Measurements from ENCODE around the gene DGUOK. TPM values are rescaled to one million over a fixed set of nuclear protein-coding genes. Genes with fewer than 3 reads are reported as not detected.

Gene DGUOK
- total RNA-seq, 4 donors from 2014 or later: 10.2 to 25.2 (median 20.3) TPM

- no peaks in the 10 kb centered on the region for H3K4me1 ChIP-seq
- in situ Hi-C loops (cut with MboI; ENCODE audit: low sequenced_read_pairs in 4 of 4) (no loop called here), intact Hi-C loops (cut with DNase I; ENCODE audit: low total_unique reads) (no loop called here)
- H3K27me3 ChIP-seq: peaks cover 3 to 12% (median 4%) of the 10 kb centered on the region in 3 donors
- H3K36me3 ChIP-seq: no peaks in the 10 kb centered on the region
- no peaks in the 10 kb centered on the region for H3K9me3 ChIP-seq
- TF ChIP-seq, protein P1, sequence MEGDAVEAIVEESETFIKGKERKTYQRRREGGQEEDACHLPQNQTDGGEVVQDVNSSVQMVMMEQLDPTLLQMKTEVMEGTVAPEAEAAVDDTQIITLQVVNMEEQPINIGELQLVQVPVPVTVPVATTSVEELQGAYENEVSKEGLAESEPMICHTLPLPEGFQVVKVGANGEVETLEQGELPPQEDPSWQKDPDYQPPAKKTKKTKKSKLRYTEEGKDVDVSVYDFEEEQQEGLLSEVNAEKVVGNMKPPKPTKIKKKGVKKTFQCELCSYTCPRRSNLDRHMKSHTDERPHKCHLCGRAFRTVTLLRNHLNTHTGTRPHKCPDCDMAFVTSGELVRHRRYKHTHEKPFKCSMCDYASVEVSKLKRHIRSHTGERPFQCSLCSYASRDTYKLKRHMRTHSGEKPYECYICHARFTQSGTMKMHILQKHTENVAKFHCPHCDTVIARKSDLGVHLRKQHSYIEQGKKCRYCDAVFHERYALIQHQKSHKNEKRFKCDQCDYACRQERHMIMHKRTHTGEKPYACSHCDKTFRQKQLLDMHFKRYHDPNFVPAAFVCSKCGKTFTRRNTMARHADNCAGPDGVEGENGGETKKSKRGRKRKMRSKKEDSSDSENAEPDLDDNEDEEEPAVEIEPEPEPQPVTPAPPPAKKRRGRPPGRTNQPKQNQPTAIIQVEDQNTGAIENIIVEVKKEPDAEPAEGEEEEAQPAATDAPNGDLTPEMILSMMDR (IDR thresholded peaks at IDR 0.05 in 4 of 5, conservative IDR thresholded peaks at IDR 0.05 in 1 of 5): no peak
- no peak for TF ChIP-seq POLR2A (IDR thresholded peaks at IDR 0.05)
- H3K27ac ChIP-seq: no peak overlapping the region
- ATAC-seq: no peak
- H3K4me3 ChIP-seq: no peak overlapping the region
- no peak for DNase-seq
These were observed 11.2 kb upstream of the DGUOK start for GRCh38 chr2:73915437-73915993.

GRCh38 chr2:73916666-73917065 is 10.0 kb upstream of the DGUOK start:
- in situ Hi-C loops (cut with MboI; ENCODE audit: low sequenced_read_pairs in 4 of 4): no loop called here
- ATAC-seq (no peak), DNase-seq (no peak)
- no peaks in the 10 kb centered on the region for H3K4me1 ChIP-seq
- no peak overlapping the region for H3K27ac ChIP-seq
- no peaks in the 10 kb centered on the region for H3K9me3 ChIP-seq
- TF ChIP-seq POLR2A (IDR thresholded peaks at IDR 0.05): no peak
- intact Hi-C loops (cut with DNase I; ENCODE audit: low total_unique reads): no loop called here
- H3K27me3 ChIP-seq: peaks cover 4 to 14% (median 12%) of the 10 kb centered on the region in 3 donors
- no peaks in the 10 kb centered on the region for H3K36me3 ChIP-seq
- no peak overlapping the region for H3K4me3 ChIP-seq

DNA sequence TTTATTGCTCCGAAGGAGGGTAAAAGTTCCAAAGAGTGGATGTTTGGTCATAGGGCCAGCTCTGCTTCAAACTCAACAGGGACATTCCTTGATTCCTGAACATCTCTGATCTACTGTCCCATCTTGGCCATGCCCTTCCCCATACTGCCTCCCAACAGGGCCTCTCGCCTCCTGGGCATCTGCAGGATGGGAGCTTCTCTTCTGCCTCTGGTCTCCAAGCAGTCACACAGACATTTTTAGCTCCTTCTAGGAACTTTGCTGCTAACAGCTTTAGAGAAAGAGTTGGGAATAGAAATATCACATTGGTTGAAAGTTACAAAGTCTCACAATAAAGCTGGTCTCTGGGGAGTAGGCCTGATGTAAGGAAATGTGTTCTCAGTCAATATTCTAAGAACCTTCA is 9.4 kb upstream of the DGUOK start:
- Histone ChIP-seq H3K27ac (no peak overlapping the region), H3K4me3 (no peak overlapping the region), H3K4me1 (no peaks in the 10 kb centered on the region), H3K36me3 (no peaks in the 10 kb centered on the region), H3K9me3 (no peaks in the 10 kb centered on the region), H3K27me3 (peaks cover 4 to 14% (median 13%) of the 10 kb centered on the region in 3 donors)
- no peak for DNase-seq
- in situ Hi-C loops (cut with MboI; ENCODE audit: low sequenced_read_pairs in 4 of 4) (no loop called here), intact Hi-C loops (cut with DNase I; ENCODE audit: low total_unique reads) (no loop called here)
- TF ChIP-seq, protein P1 (IDR thresholded peaks at IDR 0.05 in 4 of 5, conservative IDR thresholded peaks at IDR 0.05 in 1 of 5): no peak
- TF ChIP-seq POLR2A (IDR thresholded peaks at IDR 0.05): no peak
- no peak for ATAC-seq

DNA sequence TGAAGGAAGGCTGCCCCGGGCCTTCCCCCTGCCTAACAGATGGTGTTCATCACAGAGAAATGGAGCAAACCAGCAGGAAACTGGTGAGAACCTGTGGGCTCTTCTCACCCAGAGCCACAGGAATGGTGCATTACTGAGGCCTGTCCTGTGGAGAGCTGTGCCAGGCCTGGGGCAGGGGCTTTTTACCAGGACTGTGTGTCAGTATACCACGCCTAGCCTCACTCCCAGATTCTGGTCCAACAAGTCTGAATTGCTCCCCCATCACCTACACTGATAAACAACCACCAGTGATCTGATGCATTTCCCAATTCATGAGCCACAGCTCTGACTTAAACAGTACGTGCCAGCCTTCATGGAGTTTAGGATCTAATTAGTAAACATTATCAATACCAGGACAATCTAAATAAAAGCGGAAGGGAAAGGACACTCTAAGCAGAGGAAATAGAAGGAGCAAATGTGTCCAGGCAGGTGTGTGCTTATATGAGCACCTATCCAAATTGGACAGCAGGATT is 8.9 kb upstream of the DGUOK start:
- no peak for DNase-seq
- in situ Hi-C loops (cut with MboI; ENCODE audit: low sequenced_read_pairs in 4 of 4) (no loop called here), intact Hi-C loops (cut with DNase I; ENCODE audit: low total_unique reads) (no loop called here)
- Histone ChIP-seq H3K27me3 (peaks cover 4 to 14% (median 13%) of the 10 kb centered on the region in 3 donors), H3K9me3 (no peaks in the 10 kb centered on the region), H3K36me3 (no peaks in the 10 kb centered on the region), H3K27ac (no peak overlapping the region), H3K4me3 (no peak overlapping the region), H3K4me1 (no peaks in the 10 kb centered on the region)
- no peak for ATAC-seq
- no peak for TF ChIP-seq POLR2A (IDR thresholded peaks at IDR 0.05)
- TF ChIP-seq, protein P1 (IDR thresholded peaks at IDR 0.05 in 4 of 5, conservative IDR thresholded peaks at IDR 0.05 in 1 of 5): no peak

DNA sequence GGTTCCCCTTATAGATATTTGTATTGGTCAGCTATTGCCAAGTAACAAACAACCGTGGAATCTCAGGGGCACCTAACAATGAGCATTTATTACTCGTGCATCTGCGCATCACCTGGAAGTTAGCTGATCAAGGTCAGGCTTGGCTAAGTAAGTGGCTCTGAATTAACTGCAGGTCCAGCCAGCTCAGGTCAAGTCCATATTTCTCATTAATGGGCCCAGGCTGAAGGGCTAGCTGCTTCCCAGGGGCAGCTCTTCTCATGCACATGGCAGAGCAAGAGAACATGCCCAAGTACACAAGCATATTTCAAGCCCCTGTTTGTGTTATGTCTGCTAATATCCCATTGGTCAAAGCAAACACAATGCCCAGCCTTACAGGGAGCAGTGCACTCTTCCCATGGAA is 7.8 kb upstream of the DGUOK start:
- DNase-seq: no peak
- Histone ChIP-seq H3K9me3 (no peaks in the 10 kb centered on the region), H3K27me3 (peaks cover 4 to 14% (median 13%) of the 10 kb centered on the region in 3 donors), H3K36me3 (no peaks in the 10 kb centered on the region), H3K4me1 (no peaks in the 10 kb centered on the region), H3K4me3 (no peak overlapping the region), H3K27ac (no peak overlapping the region)
- ATAC-seq: no peak
- intact Hi-C loops (cut with DNase I; ENCODE audit: low total_unique reads) (no loop called here), in situ Hi-C loops (cut with MboI; ENCODE audit: low sequenced_read_pairs in 4 of 4) (no loop called here)
- TF ChIP-seq, protein P1 (IDR thresholded peaks at IDR 0.05 in 4 of 5, conservative IDR thresholded peaks at IDR 0.05 in 1 of 5): no peak
- no peak for TF ChIP-seq POLR2A (IDR thresholded peaks at IDR 0.05)
